ENCODE data around the gene MYLK.
A peak's percentile ranks its signal among the peaks of the same experiment; 100 is the strongest.

GRCh38 chr3:123732447-123732846 is 151.7 kb downstream of the MYLK start:
- TF ChIP-seq CTCF (conservative IDR thresholded peaks at IDR 0.05; ENCODE audit: low read depth, low read length), result no peak
- no peak for TF ChIP-seq MAFK (IDR thresholded peaks at IDR 0.05; ENCODE audit: low read depth, low read length)
- TF ChIP-seq RFX5 (IDR thresholded peaks at IDR 0.05; ENCODE audit: low read depth, low read length), result no peak
- TF ChIP-seq CHD1 (IDR thresholded peaks at IDR 0.05; ENCODE audit: low read depth, low read length), result no peak
- no peak for TF ChIP-seq CEBPB (IDR thresholded peaks at IDR 0.05; ENCODE audit: low read depth, low read length)
- TF ChIP-seq SMC3 (IDR thresholded peaks at IDR 0.05; ENCODE audit: low read depth, low read length), result no peak; the same call in 1 of the 2 replicates
- TF ChIP-seq, protein P1, sequence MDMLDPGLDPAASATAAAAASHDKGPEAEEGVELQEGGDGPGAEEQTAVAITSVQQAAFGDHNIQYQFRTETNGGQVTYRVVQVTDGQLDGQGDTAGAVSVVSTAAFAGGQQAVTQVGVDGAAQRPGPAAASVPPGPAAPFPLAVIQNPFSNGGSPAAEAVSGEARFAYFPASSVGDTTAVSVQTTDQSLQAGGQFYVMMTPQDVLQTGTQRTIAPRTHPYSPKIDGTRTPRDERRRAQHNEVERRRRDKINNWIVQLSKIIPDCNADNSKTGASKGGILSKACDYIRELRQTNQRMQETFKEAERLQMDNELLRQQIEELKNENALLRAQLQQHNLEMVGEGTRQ (IDR thresholded peaks at IDR 0.05; ENCODE audit: low read depth, low read length), result no peak
- no peak for TF ChIP-seq POLR2A (IDR thresholded peaks at IDR 0.05; ENCODE audit: low read depth, low read length)
- no peak for TF ChIP-seq MXI1 (IDR thresholded peaks at IDR 0.05; ENCODE audit: borderline replicate concordance, low read depth, low read length)
- no peak for TF ChIP-seq MAZ (IDR thresholded peaks at IDR 0.05; ENCODE audit: borderline replicate concordance, low read depth, low read length)
- TF ChIP-seq RCOR1 (IDR thresholded peaks at IDR 0.05; ENCODE audit: insufficient replicate concordance, low read length), result peak; percentile 78
- no peak for TF ChIP-seq RAD21 (IDR thresholded peaks at IDR 0.05; ENCODE audit: low read length)
- TF ChIP-seq NFE2L2 (IDR thresholded peaks at IDR 0.05; ENCODE audit: low read depth, low read length), result no peak; the same call in 1 of the 2 replicates

Data from IMR-90 (cell line).